ENCODE measurements around the gene NBEAL1. TPM values are rescaled to one million over a fixed set of nuclear protein-coding genes. Genes with fewer than 3 reads are reported as not detected.
"Not testable (repeated sequence)": the region's sequence is repeated elsewhere in the genome, so short reads cannot be mapped to it uniquely, and the experiment has no call there.

NBEAL1 gene
- total RNA-seq, 5 donors from 2014 or later (not counting 1 experiment from before 2014, with no cell fraction given), result 11.0 to 17.9 (median 14.3) TPM

GRCh38 chr2:203035879-203036470 is 21.3 kb downstream of the NBEAL1 start:
- ChIA-PET CTCF (no interaction called here), POLR2A (interaction anchor here in 1 of 2 donors (0.6 kb wide), 1 partner anchor 1690 kb away, joined by 3 read pairs; no protein-coding TSS in a partner anchor)
- Mint-ChIP-seq H3K27ac (no peak overlapping the region), H3K36me3 (peaks cover 28% of the 10 kb centered on the region), H3K4me1 (peaks cover 0 to 14% (median 2%) of the 10 kb centered on the region in 3 donors), H3K27me3 (no peaks in the 10 kb centered on the region), H3K9me3 (peaks cover 0 to 2% (median 0%) of the 10 kb centered on the region in 3 donors), H3K4me3 (no peak overlapping the region)
- Histone ChIP-seq H3K4me3 (ENCODE audit: control insufficient read depth in 1 of 2, extremely low read depth in 1 of 2, low read length in 1 of 2) (no peak overlapping the region), H3K27ac (ENCODE audit: low read length) (no peak overlapping the region), H3K9me3 (no peaks in the 10 kb centered on the region), H3K4me1 (ENCODE audit: control insufficient read depth in 1 of 2, extremely low read depth in 1 of 2, insufficient read depth in 2 of 2, low read length in 2 of 2) (no peaks in the 10 kb centered on the region), H3K36me3 (ENCODE audit: control insufficient read depth in 2 of 2, extremely low read depth in 1 of 2, insufficient read depth in 1 of 2, low read length in 1 of 2) (peaks cover 0 to 2% of the 10 kb centered on the region in 2 donors), H3K27me3 (replicated peaks in 1 of 2; ENCODE audit: control insufficient read depth in 2 of 2, extremely low read depth in 1 of 2, insufficient read depth in 2 of 2, low read length in 1 of 2) (no peaks in the 10 kb centered on the region)
- no peak for ATAC-seq (replicated peaks in 1 of 4)
- no peak for DNase-seq
- WGBS (ENCODE audit: insufficient coverage), result no CpG with 5 or more reads among the region's 3 CpGs

- POLR2A ChIA-PET, result interaction anchor here in 1 of 2 donors (0.9 kb wide), 1 partner anchor 227 kb away, joined by 3 read pairs; no protein-coding TSS in a partner anchor
- Mint-ChIP-seq H3K36me3 (peaks cover 30% of the 10 kb centered on the region), H3K27ac (no peak overlapping the region), H3K4me3 (no peak overlapping the region), H3K27me3 (no peaks in the 10 kb centered on the region), H3K9me3 (peaks cover 0 to 1% (median 0%) of the 10 kb centered on the region in 3 donors), H3K4me1 (peaks cover 0 to 16% (median 1%) of the 10 kb centered on the region in 3 donors)
- H3K9me3 ChIP-seq, result no peaks in the 10 kb centered on the region
- 100% methylated on average over 1 of the region's 2 CpGs for WGBS (ENCODE audit: insufficient coverage)
- no peaks in the 10 kb centered on the region for H3K27me3 ChIP-seq (replicated peaks in 1 of 2; ENCODE audit: control insufficient read depth in 2 of 2, extremely low read depth in 1 of 2, insufficient read depth in 2 of 2, low read length in 1 of 2)
- DNase-seq (no peak), ATAC-seq (replicated peaks in 1 of 4) (no peak)
- no peak overlapping the region for H3K4me3 ChIP-seq (ENCODE audit: control insufficient read depth in 1 of 2, extremely low read depth in 1 of 2, low read length in 1 of 2)
- H3K4me1 ChIP-seq (ENCODE audit: control insufficient read depth in 1 of 2, extremely low read depth in 1 of 2, insufficient read depth in 2 of 2, low read length in 2 of 2), result no peaks in the 10 kb centered on the region
- H3K36me3 ChIP-seq (ENCODE audit: control insufficient read depth in 2 of 2, extremely low read depth in 1 of 2, insufficient read depth in 1 of 2, low read length in 1 of 2), result no peaks in the 10 kb centered on the region
- H3K27ac ChIP-seq (ENCODE audit: low read length), result no peak overlapping the region
- CTCF ChIA-PET, result interaction anchor here in 1 of 2 donors (0.6 kb wide), 1 partner anchor 140 kb away, joined by 3 read pairs; no protein-coding TSS in a partner anchor
Observed at GRCh38 chr2:203037026-203037425, 22.4 kb downstream of the NBEAL1 start.

- H3K27ac Mint-ChIP-seq, result no peak overlapping the region
- no peaks in the 10 kb centered on the region for H3K9me3 Mint-ChIP-seq
- no peaks in the 10 kb centered on the region for H3K36me3 ChIP-seq (ENCODE audit: control insufficient read depth in 2 of 2, extremely low read depth in 1 of 2, insufficient read depth in 1 of 2, low read length in 1 of 2)
- peaks cover 0 to 14% (median 0%) of the 10 kb centered on the region in 3 donors for H3K4me1 Mint-ChIP-seq
- H3K4me3 ChIP-seq (ENCODE audit: control insufficient read depth in 1 of 2, extremely low read depth in 1 of 2, low read length in 1 of 2), result no peak overlapping the region
- DNase-seq (no peak), ATAC-seq (replicated peaks in 1 of 4) (no peak)
- ChIA-PET CTCF (no interaction called here), POLR2A (interaction anchor here in 1 of 2 donors (0.5 kb wide), 1 partner anchor 149 kb away, joined by 3 read pairs; no protein-coding TSS in a partner anchor)
- no peaks in the 10 kb centered on the region for H3K4me1 ChIP-seq (ENCODE audit: control insufficient read depth in 1 of 2, extremely low read depth in 1 of 2, insufficient read depth in 2 of 2, low read length in 2 of 2)
- no peaks in the 10 kb centered on the region for H3K9me3 ChIP-seq
- WGBS (ENCODE audit: insufficient coverage), result 71% methylated on average over 1 of the region's 6 CpGs
- no peaks in the 10 kb centered on the region for H3K27me3 Mint-ChIP-seq
- peaks cover 43% of the 10 kb centered on the region for H3K36me3 Mint-ChIP-seq
- H3K4me3 Mint-ChIP-seq, result no peak overlapping the region
- H3K27me3 ChIP-seq (replicated peaks in 1 of 2; ENCODE audit: control insufficient read depth in 2 of 2, extremely low read depth in 1 of 2, insufficient read depth in 2 of 2, low read length in 1 of 2), result no peaks in the 10 kb centered on the region
- H3K27ac ChIP-seq (ENCODE audit: low read length), result no peak overlapping the region
Observed at GRCh38 chr2:203038586-203038985, 23.9 kb downstream of the NBEAL1 start.

GRCh38 chr2:203039211-203039610 is 24.5 kb downstream of the NBEAL1 start:
- H3K36me3 ChIP-seq (ENCODE audit: control insufficient read depth in 2 of 2, extremely low read depth in 1 of 2, insufficient read depth in 1 of 2, low read length in 1 of 2); H3K27ac ChIP-seq (ENCODE audit: low read length); H3K4me1 ChIP-seq (ENCODE audit: control insufficient read depth in 1 of 2, extremely low read depth in 1 of 2, insufficient read depth in 2 of 2, low read length in 2 of 2); POLR2A ChIA-PET; H3K9me3 ChIP-seq; H3K27ac Mint-ChIP-seq; ATAC-seq (replicated peaks in 1 of 4); H3K27me3 ChIP-seq (replicated peaks in 1 of 2; ENCODE audit: control insufficient read depth in 2 of 2, extremely low read depth in 1 of 2, insufficient read depth in 2 of 2, low read length in 1 of 2); DNase-seq; H3K4me3 ChIP-seq (ENCODE audit: control insufficient read depth in 1 of 2, extremely low read depth in 1 of 2, low read length in 1 of 2); H3K27me3 Mint-ChIP-seq; H3K9me3 Mint-ChIP-seq; H3K4me3 Mint-ChIP-seq; H3K4me1 Mint-ChIP-seq; CTCF ChIA-PET: not testable (repeated sequence)
- 100% methylated on average over 1 of the region's 6 CpGs for WGBS (ENCODE audit: insufficient coverage)
- H3K36me3 Mint-ChIP-seq, result peaks cover 47% of the 10 kb centered on the region

GRCh38 chr2:203040966-203041521 is 26.4 kb downstream of the NBEAL1 start:
- Histone ChIP-seq H3K9me3 (no peaks in the 10 kb centered on the region), H3K4me1 (ENCODE audit: control insufficient read depth in 1 of 2, extremely low read depth in 1 of 2, insufficient read depth in 2 of 2, low read length in 2 of 2) (no peaks in the 10 kb centered on the region), H3K27ac (ENCODE audit: low read length) (no peak overlapping the region), H3K4me3 (ENCODE audit: control insufficient read depth in 1 of 2, extremely low read depth in 1 of 2, low read length in 1 of 2) (no peak overlapping the region), H3K27me3 (replicated peaks in 1 of 2; ENCODE audit: control insufficient read depth in 2 of 2, extremely low read depth in 1 of 2, insufficient read depth in 2 of 2, low read length in 1 of 2) (no peaks in the 10 kb centered on the region), H3K36me3 (ENCODE audit: control insufficient read depth in 2 of 2, extremely low read depth in 1 of 2, insufficient read depth in 1 of 2, low read length in 1 of 2) (no peaks in the 10 kb centered on the region)
- no peak overlapping the region for H3K27ac Mint-ChIP-seq
- no peak for ATAC-seq (replicated peaks in 1 of 4)
- H3K4me3 Mint-ChIP-seq, result no peak overlapping the region
- CTCF ChIA-PET, result interaction anchor here in 1 of 2 donors (0.6 kb wide), 1 partner anchor 10 kb away, joined by 3 read pairs; no protein-coding TSS in a partner anchor
- POLR2A ChIA-PET, result no interaction called here
- peaks cover 0 to 9% (median 0%) of the 10 kb centered on the region in 3 donors for H3K4me1 Mint-ChIP-seq
- DNase-seq, result no peak
- H3K27me3 Mint-ChIP-seq, result no peaks in the 10 kb centered on the region
- no peaks in the 10 kb centered on the region for H3K9me3 Mint-ChIP-seq
- H3K36me3 Mint-ChIP-seq, result peaks cover 47% of the 10 kb centered on the region
- WGBS (ENCODE audit: insufficient coverage), result no CpG with 5 or more reads among the region's 2 CpGs

- no peak for DNase-seq
- Mint-ChIP-seq H3K4me1 (peaks cover 0 to 9% (median 0%) of the 10 kb centered on the region in 3 donors), H3K27me3 (no peaks in the 10 kb centered on the region), H3K36me3 (peaks cover 50% of the 10 kb centered on the region), H3K4me3 (no peak overlapping the region), H3K27ac (no peak overlapping the region), H3K9me3 (no peaks in the 10 kb centered on the region)
- no peak overlapping the region for H3K27ac ChIP-seq (ENCODE audit: low read length)
- ATAC-seq (replicated peaks in 1 of 4), result no peak
- H3K9me3 ChIP-seq, result no peaks in the 10 kb centered on the region
- POLR2A ChIA-PET, result interaction anchor here in 1 of 2 donors (0.5 kb wide), 1 partner anchor 286 kb away, joined by 4 read pairs; no protein-coding TSS in a partner anchor
- H3K4me3 ChIP-seq (ENCODE audit: control insufficient read depth in 1 of 2, extremely low read depth in 1 of 2, low read length in 1 of 2), result no peak overlapping the region
- CTCF ChIA-PET, result no interaction called here
- H3K4me1 ChIP-seq (ENCODE audit: control insufficient read depth in 1 of 2, extremely low read depth in 1 of 2, insufficient read depth in 2 of 2, low read length in 2 of 2), result no peaks in the 10 kb centered on the region
- 100% methylated on average over 1 of the region's 4 CpGs for WGBS (ENCODE audit: insufficient coverage)
- no peaks in the 10 kb centered on the region for H3K27me3 ChIP-seq (replicated peaks in 1 of 2; ENCODE audit: control insufficient read depth in 2 of 2, extremely low read depth in 1 of 2, insufficient read depth in 2 of 2, low read length in 1 of 2)
- H3K36me3 ChIP-seq (ENCODE audit: control insufficient read depth in 2 of 2, extremely low read depth in 1 of 2, insufficient read depth in 1 of 2, low read length in 1 of 2), result peaks cover 0 to 2% of the 10 kb centered on the region in 2 donors
Observed at GRCh38 chr2:203042178-203042577, 27.5 kb downstream of the NBEAL1 start.

All from T-cell (primary cell).